Liver (tissue), 9 donors: ENCODE measurements around the gene FAM89A. TPM values are rescaled to one million over a fixed set of nuclear protein-coding genes. Genes with fewer than 3 reads are reported as not detected.

ENCODE experiments used
- DNase-seq: peaks from one replicate; pipeline ENCODE4 v3.0.0-alpha.2; 2017; ENCODE audit warnings: low spot score
- H3K27ac ChIP-seq, 2 donors: one replicate each; pipeline ENCODE4 v1.7.0; 2013; ENCODE audit warnings: inconsistent platforms in 2 of 2, low read length in 2 of 2, control low read depth in 1 of 2, low read depth in 1 of 2, mild to moderate bottlenecking in 1 of 2
- H3K27me3 ChIP-seq, 4 donors: one replicate each; pipeline versions ENCODE4 v1.6.1 to v1.7.0; 2013; ENCODE audit warnings: low read length in 3 of 4, inconsistent platforms in 1 of 4, mild to moderate bottlenecking in 1 of 4, moderate library complexity in 1 of 4; ENCODE audit not compliant: control insufficient read depth in 4 of 4, insufficient read depth in 4 of 4
- H3K36me3 ChIP-seq, 4 donors: one replicate each; pipeline versions ENCODE4 v1.6.1 to v1.7.0; 2013; ENCODE audit warnings: low read length in 3 of 4, mild to moderate bottlenecking in 3 of 4, low read depth in 1 of 4, moderate library complexity in 1 of 4; ENCODE audit not compliant: control insufficient read depth in 4 of 4, insufficient read depth in 3 of 4
- H3K4me1 ChIP-seq, 4 donors: one replicate each; pipeline versions ENCODE4 v1.6.1 to v1.7.0; 2013; ENCODE audit warnings: low read length in 3 of 4, mild to moderate bottlenecking in 3 of 4, moderate library complexity in 1 of 4; ENCODE audit not compliant: control insufficient read depth in 4 of 4, insufficient read depth in 4 of 4
- H3K4me3 ChIP-seq, 3 donors: one replicate each; pipeline versions ENCODE4 v1.6.1 to v1.7.0; 2013; ENCODE audit warnings: low read length in 3 of 3, control low read depth in 1 of 3, low read depth in 1 of 3, mild to moderate bottlenecking in 1 of 3
- H3K9ac ChIP-seq, 2 donors: one replicate each; pipeline ENCODE4 v1.7.0; 2013; ENCODE audit warnings: low read length in 2 of 2, mild to moderate bottlenecking in 2 of 2, moderate library complexity in 2 of 2, control low read depth in 1 of 2, low read depth in 1 of 2
- H3K9me3 ChIP-seq, 4 donors: one replicate each; pipeline versions ENCODE4 v1.6.1 to v1.7.0; 2013; ENCODE audit warnings: low read length in 3 of 4; ENCODE audit not compliant: control insufficient read depth in 4 of 4
- EGR1 ChIP-seq, 2 donors: IDR thresholded peaks; 2 replicates each; pipeline ENCODE4 v1.6.1; 2016 to 2018; ENCODE audit warnings: antibody characterized with exemption in 2 of 2, low read depth in 2 of 2
- FOXA1 ChIP-seq: IDR thresholded peaks from 2 replicates; pipeline ENCODE4 v1.6.1; 2016; ENCODE audit warnings: antibody characterized with exemption
- FOXA2 ChIP-seq: IDR thresholded peaks from 2 replicates; pipeline ENCODE4 v1.6.1; 2016; ENCODE audit warnings: antibody characterized with exemption
- GABPA ChIP-seq, 2 donors: IDR thresholded peaks in 1 of 2; conservative IDR thresholded peaks in 1 of 2; 2 replicates each; pipeline ENCODE4 v1.6.1; 2016; ENCODE audit warnings: antibody characterized with exemption in 2 of 2, mild to moderate bottlenecking in 1 of 2, moderate library complexity in 1 of 2
- HNF4A ChIP-seq, 2 donors: conservative IDR thresholded peaks; 2 replicates each; pipeline ENCODE4 v1.6.1; 2016; ENCODE audit warnings: antibody characterized with exemption in 2 of 2, mild to moderate bottlenecking in 2 of 2
- HNF4G ChIP-seq: IDR thresholded peaks from 2 replicates; pipeline ENCODE4 v1.6.1; 2016; ENCODE audit warnings: antibody characterized with exemption
- JUND ChIP-seq, 2 donors: IDR thresholded peaks; 2 replicates each; pipeline ENCODE4 v1.6.1; 2016; ENCODE audit warnings: antibody characterized with exemption in 2 of 2
- NR2F2 ChIP-seq: IDR thresholded peaks from 2 replicates; pipeline ENCODE4 v1.6.1; 2016; ENCODE audit warnings: antibody characterized with exemption
- RAD21 ChIP-seq, 2 donors: IDR thresholded peaks; 2 replicates each; pipeline ENCODE4 v1.6.1; 2016; ENCODE audit warnings: antibody characterized with exemption in 2 of 2, mild to moderate bottlenecking in 2 of 2
- RXRA ChIP-seq, 2 donors: IDR thresholded peaks; 2 replicates each; pipeline ENCODE4 v1.6.1; 2017 to 2018; ENCODE audit warnings: antibody characterized with exemption in 2 of 2, mild to moderate bottlenecking in 1 of 2
- SP1 ChIP-seq: IDR thresholded peaks from 2 replicates; pipeline ENCODE4 v1.6.1; 2018; ENCODE audit warnings: antibody characterized with exemption, mild to moderate bottlenecking
- TAF1 ChIP-seq: conservative IDR thresholded peaks from 2 replicates; pipeline ENCODE4 v1.6.1; 2016; ENCODE audit warnings: antibody characterized with exemption, mild to moderate bottlenecking
- YY1 ChIP-seq: IDR thresholded peaks from 2 replicates; pipeline ENCODE4 v1.6.1; 2016; ENCODE audit warnings: antibody characterized with exemption, mild to moderate bottlenecking
- WGBS: extraction: QIAGEN DNeasy Blood & Tissue Kit; methylation state at CpG from one replicate; pipeline ENCODE4 v1.1.7; 2013; 5-methylcytosine and 5-hydroxymethylcytosine counted together
- polyA plus RNA-seq, 2 donors: library from polyadenylated mRNA; stranded (reverse) in 1 of 2; unstranded in 1 of 2; fragments of 200-250 nt in 1 of 2; fragments of >200 nt in 1 of 2; fragmentation: Nextera tagmentation in 1 of 2; extraction: Ambion mirVana in 1 of 2; gene quantifications; one replicate each; pipeline versions ENCODE4 v1.2.1 to v1.2.3, GENCODE V29; 2013 to 2015
- total RNA-seq, 2 donors: library from RNA; depleted of rRNA; stranded (reverse); fragments of >200 nt; gene quantifications; one replicate each; pipeline ENCODE4 v1.2.3, GENCODE V29; 2014
- TF ChIP-seq, protein P1 (sequence below): IDR thresholded peaks from 2 replicates; pipeline ENCODE4 v1.6.1; 2016; ENCODE audit warnings: antibody characterized with exemption
- TF ChIP-seq, protein P2 (sequence below): IDR thresholded peaks from 2 replicates; pipeline ENCODE4 v1.6.1; 2016; ENCODE audit warnings: antibody characterized with exemption
- TF ChIP-seq, protein P3 (sequence below): fragments of 150-350 bp; IDR thresholded peaks from 2 replicates; pipeline ENCODE4 v1.5.1; 2017; ENCODE audit warnings: improper control_type of control experiment, low read depth, low read length; ENCODE audit not compliant: missing input control
- TF ChIP-seq, protein P4 (sequence below): IDR thresholded peaks from 2 replicates; pipeline ENCODE4 v1.6.1; 2016; ENCODE audit warnings: antibody characterized with exemption
- TF ChIP-seq, protein P5 (sequence below): IDR thresholded peaks from 2 replicates; pipeline ENCODE4 v1.6.1; 2016; ENCODE audit warnings: antibody characterized with exemption, mild to moderate bottlenecking
- donor health status: healthy.
- donor health status: healthy.
- donor health status: healthy.
- donor health status: healthy.
- donor health status: healthy.

The FAM89A gene
- total and polyA plus RNA-seq, 4 donors, result 5.3 to 8.8 (median 8.1) TPM

DNA sequence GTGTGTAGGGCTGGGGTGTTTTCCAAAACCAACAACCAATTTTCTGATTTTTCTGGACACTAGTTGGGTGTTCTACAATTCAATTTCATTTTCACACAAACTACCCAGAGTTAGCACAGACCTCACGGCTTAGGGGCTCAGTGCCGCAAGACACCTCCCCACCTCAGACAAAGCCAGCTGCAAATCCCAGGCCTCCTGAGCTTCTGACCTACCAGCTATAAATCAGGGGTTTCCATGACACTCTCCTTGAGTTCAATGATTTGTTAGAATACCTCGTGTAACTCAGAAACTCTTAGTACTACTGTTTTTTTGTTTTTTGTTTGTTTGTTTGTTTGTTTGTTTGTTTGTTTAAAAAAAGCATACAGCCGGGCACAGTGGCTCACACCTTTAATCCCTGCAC is 28.7 kb upstream of the FAM89A start:
- no peak overlapping the region for H3K4me3 ChIP-seq
- DNase-seq, result no peak

More for the DNA sequence above, 28.7 kb upstream of the FAM89A start:
- Histone ChIP-seq H3K9me3 (no peaks in the 10 kb centered on the region), H3K27ac (no peak overlapping the region), H3K36me3 (no peaks in the 10 kb centered on the region), H3K27me3 (no peaks in the 10 kb centered on the region), H3K4me1 (no peaks in the 10 kb centered on the region), H3K9ac (no peak overlapping the region)
- WGBS, result 70% methylated on average over 4 of the region's 4 CpGs
- TF ChIP-seq, protein P1, sequence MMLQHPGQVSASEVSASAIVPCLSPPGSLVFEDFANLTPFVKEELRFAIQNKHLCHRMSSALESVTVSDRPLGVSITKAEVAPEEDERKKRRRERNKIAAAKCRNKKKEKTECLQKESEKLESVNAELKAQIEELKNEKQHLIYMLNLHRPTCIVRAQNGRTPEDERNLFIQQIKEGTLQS, result no peak
- TF ChIP-seq, protein P2, sequence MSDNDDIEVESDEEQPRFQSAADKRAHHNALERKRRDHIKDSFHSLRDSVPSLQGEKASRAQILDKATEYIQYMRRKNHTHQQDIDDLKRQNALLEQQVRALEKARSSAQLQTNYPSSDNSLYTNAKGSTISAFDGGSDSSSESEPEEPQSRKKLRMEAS, result no peak
- TF ChIP-seq SP1 (no peak), RAD21 (IDR thresholded peaks at IDR 0.05) (no peak), EGR1 (IDR thresholded peaks at IDR 0.05; ENCODE audit: low read depth in 2 of 2) (no peak), TAF1 (no peak), FOXA2 (no peak), JUND (IDR thresholded peaks at IDR 0.05) (no peak), NR2F2 (no peak), GABPA (IDR thresholded peaks at IDR 0.05 in 1 of 2, conservative IDR thresholded peaks at IDR 0.05 in 1 of 2) (no peak), HNF4A (conservative IDR thresholded peaks at IDR 0.05) (no peak), HNF4G (no peak), YY1 (no peak), RXRA (IDR thresholded peaks at IDR 0.05) (no peak), FOXA1 (no peak)
- TF ChIP-seq, protein P3, sequence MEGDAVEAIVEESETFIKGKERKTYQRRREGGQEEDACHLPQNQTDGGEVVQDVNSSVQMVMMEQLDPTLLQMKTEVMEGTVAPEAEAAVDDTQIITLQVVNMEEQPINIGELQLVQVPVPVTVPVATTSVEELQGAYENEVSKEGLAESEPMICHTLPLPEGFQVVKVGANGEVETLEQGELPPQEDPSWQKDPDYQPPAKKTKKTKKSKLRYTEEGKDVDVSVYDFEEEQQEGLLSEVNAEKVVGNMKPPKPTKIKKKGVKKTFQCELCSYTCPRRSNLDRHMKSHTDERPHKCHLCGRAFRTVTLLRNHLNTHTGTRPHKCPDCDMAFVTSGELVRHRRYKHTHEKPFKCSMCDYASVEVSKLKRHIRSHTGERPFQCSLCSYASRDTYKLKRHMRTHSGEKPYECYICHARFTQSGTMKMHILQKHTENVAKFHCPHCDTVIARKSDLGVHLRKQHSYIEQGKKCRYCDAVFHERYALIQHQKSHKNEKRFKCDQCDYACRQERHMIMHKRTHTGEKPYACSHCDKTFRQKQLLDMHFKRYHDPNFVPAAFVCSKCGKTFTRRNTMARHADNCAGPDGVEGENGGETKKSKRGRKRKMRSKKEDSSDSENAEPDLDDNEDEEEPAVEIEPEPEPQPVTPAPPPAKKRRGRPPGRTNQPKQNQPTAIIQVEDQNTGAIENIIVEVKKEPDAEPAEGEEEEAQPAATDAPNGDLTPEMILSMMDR, result no peak
- TF ChIP-seq, protein P4, sequence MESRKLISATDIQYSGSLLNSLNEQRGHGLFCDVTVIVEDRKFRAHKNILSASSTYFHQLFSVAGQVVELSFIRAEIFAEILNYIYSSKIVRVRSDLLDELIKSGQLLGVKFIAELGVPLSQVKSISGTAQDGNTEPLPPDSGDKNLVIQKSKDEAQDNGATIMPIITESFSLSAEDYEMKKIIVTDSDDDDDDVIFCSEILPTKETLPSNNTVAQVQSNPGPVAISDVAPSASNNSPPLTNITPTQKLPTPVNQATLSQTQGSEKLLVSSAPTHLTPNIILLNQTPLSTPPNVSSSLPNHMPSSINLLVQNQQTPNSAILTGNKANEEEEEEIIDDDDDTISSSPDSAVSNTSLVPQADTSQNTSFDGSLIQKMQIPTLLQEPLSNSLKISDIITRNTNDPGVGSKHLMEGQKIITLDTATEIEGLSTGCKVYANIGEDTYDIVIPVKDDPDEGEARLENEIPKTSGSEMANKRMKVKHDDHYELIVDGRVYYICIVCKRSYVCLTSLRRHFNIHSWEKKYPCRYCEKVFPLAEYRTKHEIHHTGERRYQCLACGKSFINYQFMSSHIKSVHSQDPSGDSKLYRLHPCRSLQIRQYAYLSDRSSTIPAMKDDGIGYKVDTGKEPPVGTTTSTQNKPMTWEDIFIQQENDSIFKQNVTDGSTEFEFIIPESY, result no peak
- TF ChIP-seq, protein P5, sequence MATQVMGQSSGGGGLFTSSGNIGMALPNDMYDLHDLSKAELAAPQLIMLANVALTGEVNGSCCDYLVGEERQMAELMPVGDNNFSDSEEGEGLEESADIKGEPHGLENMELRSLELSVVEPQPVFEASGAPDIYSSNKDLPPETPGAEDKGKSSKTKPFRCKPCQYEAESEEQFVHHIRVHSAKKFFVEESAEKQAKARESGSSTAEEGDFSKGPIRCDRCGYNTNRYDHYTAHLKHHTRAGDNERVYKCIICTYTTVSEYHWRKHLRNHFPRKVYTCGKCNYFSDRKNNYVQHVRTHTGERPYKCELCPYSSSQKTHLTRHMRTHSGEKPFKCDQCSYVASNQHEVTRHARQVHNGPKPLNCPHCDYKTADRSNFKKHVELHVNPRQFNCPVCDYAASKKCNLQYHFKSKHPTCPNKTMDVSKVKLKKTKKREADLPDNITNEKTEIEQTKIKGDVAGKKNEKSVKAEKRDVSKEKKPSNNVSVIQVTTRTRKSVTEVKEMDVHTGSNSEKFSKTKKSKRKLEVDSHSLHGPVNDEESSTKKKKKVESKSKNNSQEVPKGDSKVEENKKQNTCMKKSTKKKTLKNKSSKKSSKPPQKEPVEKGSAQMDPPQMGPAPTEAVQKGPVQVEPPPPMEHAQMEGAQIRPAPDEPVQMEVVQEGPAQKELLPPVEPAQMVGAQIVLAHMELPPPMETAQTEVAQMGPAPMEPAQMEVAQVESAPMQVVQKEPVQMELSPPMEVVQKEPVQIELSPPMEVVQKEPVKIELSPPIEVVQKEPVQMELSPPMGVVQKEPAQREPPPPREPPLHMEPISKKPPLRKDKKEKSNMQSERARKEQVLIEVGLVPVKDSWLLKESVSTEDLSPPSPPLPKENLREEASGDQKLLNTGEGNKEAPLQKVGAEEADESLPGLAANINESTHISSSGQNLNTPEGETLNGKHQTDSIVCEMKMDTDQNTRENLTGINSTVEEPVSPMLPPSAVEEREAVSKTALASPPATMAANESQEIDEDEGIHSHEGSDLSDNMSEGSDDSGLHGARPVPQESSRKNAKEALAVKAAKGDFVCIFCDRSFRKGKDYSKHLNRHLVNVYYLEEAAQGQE, result no peak
